AG09309 (cell line): ENCODE results near the gene SYNE1.

Experiments used
- DNase-seq: peaks from one replicate; pipeline ENCODE4 v3.0.0-alpha.2; 2010; ENCODE audit warnings: low read depth
- H3K4me3 ChIP-seq: 2 replicates; pipeline ENCODE4 v1.5.1; 2011; ENCODE audit warnings: mild to moderate bottlenecking, low read depth, low read length, moderate library complexity; ENCODE audit not compliant: control insufficient read depth
- TF ChIP-seq, protein P1 (sequence below): IDR thresholded peaks from 2 replicates; pipeline ENCODE4 v1.5.1; 2011; ENCODE audit warnings: mild to moderate bottlenecking, low read depth, low read length, inconsistent platforms; ENCODE audit not compliant: insufficient read depth, control insufficient read depth; ENCODE audit errors: missing control alignments

SYNE1 gene

DNA sequence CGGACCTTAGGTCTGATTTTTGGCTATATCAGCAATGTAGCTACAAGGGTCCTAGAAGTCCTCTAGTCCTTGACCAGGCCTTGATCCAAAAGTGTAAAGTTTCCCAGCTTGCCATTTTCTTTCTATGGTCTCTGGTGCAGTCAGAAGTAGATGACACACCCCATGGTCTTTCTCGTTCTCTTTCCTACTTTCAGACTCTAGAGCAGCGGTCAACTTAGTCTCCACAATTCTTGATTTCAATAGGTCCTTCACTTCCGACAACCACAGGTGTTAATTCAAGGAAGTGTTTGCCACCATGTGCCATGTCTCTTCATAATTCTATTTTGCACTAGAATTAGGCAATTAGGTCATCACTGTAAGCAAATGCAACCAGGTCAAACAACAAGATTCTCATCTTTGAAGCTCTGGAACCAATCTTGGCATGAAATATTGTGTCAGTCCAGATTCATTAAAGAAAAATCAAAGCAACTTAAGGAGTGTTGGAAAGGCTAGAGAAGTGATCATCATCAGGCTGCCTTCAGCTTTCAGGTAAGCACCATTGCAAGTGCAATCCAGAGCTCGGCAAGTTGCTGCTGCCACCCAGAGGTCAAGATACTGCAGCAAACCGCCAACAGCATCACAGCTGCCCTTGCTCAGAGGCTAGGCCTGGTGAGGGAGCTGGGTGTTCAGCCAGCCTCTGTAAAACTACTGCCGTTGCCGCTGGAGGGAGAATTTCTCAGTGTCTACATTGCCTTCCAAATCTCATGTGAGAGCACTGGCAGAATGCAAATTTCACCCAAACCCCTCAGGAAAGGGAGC is 5.6 kb upstream of the SYNE1 start:
- TF ChIP-seq, protein P1, sequence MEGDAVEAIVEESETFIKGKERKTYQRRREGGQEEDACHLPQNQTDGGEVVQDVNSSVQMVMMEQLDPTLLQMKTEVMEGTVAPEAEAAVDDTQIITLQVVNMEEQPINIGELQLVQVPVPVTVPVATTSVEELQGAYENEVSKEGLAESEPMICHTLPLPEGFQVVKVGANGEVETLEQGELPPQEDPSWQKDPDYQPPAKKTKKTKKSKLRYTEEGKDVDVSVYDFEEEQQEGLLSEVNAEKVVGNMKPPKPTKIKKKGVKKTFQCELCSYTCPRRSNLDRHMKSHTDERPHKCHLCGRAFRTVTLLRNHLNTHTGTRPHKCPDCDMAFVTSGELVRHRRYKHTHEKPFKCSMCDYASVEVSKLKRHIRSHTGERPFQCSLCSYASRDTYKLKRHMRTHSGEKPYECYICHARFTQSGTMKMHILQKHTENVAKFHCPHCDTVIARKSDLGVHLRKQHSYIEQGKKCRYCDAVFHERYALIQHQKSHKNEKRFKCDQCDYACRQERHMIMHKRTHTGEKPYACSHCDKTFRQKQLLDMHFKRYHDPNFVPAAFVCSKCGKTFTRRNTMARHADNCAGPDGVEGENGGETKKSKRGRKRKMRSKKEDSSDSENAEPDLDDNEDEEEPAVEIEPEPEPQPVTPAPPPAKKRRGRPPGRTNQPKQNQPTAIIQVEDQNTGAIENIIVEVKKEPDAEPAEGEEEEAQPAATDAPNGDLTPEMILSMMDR, result peak; percentile 79
- no peak overlapping the region for H3K4me3 ChIP-seq
- peak; percentile 31 for DNase-seq

DNA sequence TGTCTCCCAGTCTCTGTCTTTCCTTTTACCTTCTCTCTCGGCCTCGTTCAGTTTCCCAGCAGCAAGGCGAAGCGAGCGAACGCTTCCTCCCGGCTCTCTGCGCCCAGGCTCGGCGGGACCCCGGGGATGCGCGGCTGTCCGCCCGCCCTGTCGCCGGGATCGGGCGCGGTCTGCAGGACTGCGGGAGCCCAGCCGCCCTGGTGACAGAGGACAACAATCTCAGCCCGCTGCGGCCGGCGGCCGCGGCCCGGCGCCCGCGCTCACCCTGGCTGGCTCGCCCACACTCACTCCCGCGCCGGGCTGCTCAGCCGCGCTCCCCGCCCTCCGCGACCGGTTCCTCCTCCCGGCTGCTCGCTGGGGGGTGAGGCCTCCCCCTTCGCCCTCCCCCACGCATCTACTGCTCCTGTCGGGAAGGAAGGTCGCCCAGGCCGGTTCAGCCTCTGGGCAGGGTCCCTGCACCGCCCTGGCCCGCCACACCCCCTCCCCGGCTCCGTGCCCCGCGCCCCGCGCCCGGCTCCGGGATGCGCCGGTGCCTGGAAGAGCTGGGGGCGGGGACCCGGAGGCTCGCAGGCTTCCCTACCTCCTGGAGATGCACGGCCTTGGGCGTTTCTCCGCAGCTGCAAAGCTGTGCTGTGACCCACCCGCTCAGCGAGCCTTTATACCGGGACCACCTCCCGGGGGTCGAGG is 410 bp downstream of the SYNE1 start:
- TF ChIP-seq, protein P1, result no peak
- H3K4me3 ChIP-seq, result peak overlapping the region; percentile 63
- no peak for DNase-seq

DNA sequence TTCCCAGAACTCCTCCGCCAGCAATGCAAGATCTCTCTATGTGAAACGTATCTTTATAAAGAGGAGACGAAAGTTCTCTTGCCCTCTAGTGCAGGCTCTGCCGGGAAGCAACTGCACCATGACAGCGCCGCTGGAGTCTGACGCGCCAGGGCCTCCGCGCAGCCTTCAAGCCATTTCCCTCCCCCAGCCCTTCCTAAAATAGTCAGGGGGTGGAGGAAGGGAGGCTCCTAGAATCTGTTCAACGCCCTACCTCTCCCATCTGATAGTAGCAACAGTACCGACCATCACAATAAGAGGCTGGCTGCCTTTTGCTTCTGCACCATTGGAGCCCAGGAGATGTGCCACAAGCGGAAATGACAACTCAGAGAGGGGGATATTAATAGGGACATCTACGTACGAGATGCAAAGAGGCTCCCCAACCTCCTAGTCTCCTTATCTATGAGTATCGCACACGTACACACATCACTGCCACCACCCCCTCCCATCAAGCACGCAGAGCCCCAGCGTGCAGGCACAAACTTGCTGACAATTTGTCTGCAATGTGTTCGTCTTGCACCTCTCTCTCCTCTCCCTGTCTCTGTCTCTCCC is 1.0 kb downstream of the SYNE1 start:
- H3K4me3 ChIP-seq, result peak overlapping the region; percentile 63
- no peak for DNase-seq
- TF ChIP-seq, protein P1, result no peak

DNA sequence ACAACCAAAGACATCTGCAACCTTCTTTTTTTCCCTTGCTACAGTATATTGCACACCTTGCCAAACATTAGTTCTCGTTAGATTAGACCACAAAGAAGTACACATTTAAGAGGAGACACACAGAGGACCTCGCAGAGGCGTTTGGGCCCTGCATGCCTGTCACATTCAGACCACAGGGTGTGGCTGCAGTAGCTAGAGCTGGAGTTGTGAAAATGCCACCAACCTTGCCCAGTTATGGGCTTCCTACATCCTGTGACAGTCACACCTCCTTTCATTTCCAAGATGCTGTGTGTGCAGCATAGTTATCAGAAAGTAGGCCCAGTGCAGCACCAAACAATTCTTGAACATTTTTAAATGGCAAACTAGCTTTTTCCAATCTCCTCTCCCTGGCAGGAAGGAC is 2.4 kb downstream of the SYNE1 start:
- TF ChIP-seq, protein P1, result no peak
- DNase-seq, result no peak
- no peak overlapping the region for H3K4me3 ChIP-seq

DNA sequence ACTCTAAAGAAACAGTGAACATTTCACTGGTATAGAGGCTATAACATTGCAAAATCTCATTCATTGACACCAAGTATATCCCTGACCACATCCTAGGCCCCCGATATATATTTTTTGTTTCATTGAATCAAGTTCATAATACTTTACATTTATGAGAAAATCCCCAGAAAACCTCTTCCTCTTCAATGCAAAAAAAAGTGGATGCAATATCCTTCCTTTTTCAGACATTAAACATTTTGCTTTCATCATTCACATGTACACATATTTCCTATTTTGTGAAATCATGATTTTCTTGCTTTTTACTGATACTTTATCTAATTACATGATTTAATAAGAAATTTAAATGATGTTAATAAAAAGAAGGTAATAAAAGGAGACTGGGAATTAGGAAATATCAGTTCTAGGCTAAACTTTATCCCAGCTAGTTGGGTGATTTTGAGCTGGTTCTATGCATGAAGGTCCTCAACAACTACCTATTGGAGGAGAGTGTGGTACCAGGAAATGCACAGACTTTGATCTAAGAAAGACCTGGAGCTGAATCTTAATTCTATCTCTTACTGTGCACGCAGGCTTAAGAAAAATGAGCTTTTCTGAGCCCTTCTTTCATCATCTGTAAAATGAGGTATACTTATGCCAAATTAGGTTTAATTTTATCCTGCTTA is 4.9 kb downstream of the SYNE1 start:
- no peak for DNase-seq
- TF ChIP-seq, protein P1, result no peak
- H3K4me3 ChIP-seq, result no peak overlapping the region

DNA sequence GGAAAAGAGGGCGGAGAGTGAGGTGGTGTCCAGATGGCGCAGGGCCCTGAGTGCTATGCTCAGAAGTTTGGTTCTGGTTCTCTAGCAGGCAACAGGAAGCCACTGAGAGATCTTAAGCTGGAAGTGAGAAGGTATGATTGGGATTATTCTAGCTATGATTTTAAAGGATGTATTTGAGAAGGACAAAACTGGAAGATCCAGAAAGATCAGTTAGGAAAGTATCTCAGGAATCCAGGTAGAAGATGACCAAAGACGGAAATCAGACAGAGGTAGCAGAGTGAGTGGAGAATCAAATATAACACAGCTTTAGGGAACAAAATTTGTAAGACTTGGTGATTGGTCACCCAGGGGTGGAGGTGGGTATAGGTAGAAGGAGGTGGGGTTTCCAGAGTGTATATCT is 5.8 kb downstream of the SYNE1 start:
- no peak for DNase-seq
- H3K4me3 ChIP-seq, result no peak overlapping the region
- TF ChIP-seq, protein P1, result no peak
